Caco-2 (cell line): Measurements from ENCODE around the gene CEP95. TPM values are rescaled to one million over a fixed set of nuclear protein-coding genes. Genes with fewer than 3 reads are reported as not detected.

ENCODE experiments used
- BruUV-seq: library from RNA; stranded (reverse); fragments of 400-500 nt; replicated peaks from 2 replicates; lab custom pipeline; 2021; lab: Mats Ljungman, UMichigan
- CTCF ChIA-PET: fragments of 300-600 bp; sonication (Branson Sonifier 250); formaldehyde crosslinking; loops from one replicate; lab custom pipeline; 2022; ENCODE audit warnings: antibody characterized with exemption; lab: Charles Lee
- POLR2A ChIA-PET: fragments of 300-600 bp; sonication (Branson Sonifier 250); formaldehyde crosslinking; loops from one replicate; lab custom pipeline; 2022; ENCODE audit warnings: antibody characterized with exemption; lab: Charles Lee
- DNase-seq, 2 experiments: peaks; one replicate each; pipeline versions ENCODE4 v3.0.0 to v3.0.0-alpha.2; 2020 to 2022
- H3K27me3 ChIP-seq: replicated peaks from 2 replicates; pipeline ENCODE4 v1.6.0; 2011; ENCODE audit warnings: low read length; ENCODE audit not compliant: control insufficient read depth, insufficient read depth
- H3K36me3 ChIP-seq: 2 replicates; pipeline ENCODE4 v1.5.1; 2011; ENCODE audit warnings: low read length; ENCODE audit not compliant: control insufficient read depth, insufficient read depth
- H3K4me1 ChIP-seq: fragments of 250-450 bp; sonication (Bioruptor Pico); 2 replicates; pipeline ENCODE4 v1.5.1; 2020; ENCODE audit warnings: mild to moderate bottlenecking
- H3K4me3 ChIP-seq: 2 replicates; pipeline ENCODE4 v1.5.1; 2011; ENCODE audit warnings: low read depth, mild to moderate bottlenecking, control low read depth, low read length
- H3K9me3 ChIP-seq: fragments of 250-450 bp; sonication (Bioruptor Pico); 2 replicates; pipeline ENCODE4 v1.5.1; 2020; ENCODE audit warnings: mild to moderate bottlenecking, moderate library complexity
- H3K27ac Mint-ChIP-seq: one replicate; pipeline ENCODE4 v1.8.0; 2022; ENCODE audit warnings: mixed read lengths; ENCODE audit not compliant: unreplicated experiment
- H3K27me3 Mint-ChIP-seq: one replicate; pipeline ENCODE4 v1.8.0; 2022; ENCODE audit warnings: mixed read lengths; ENCODE audit not compliant: insufficient read depth, unreplicated experiment
- H3K36me3 Mint-ChIP-seq: one replicate; pipeline ENCODE4 v1.8.0; 2022; ENCODE audit warnings: mild to moderate bottlenecking, mixed read lengths; ENCODE audit not compliant: insufficient read depth, unreplicated experiment
- H3K4me1 Mint-ChIP-seq: one replicate; pipeline ENCODE4 v1.8.0; 2022; ENCODE audit warnings: low read depth, mixed read lengths; ENCODE audit not compliant: unreplicated experiment
- H3K4me3 Mint-ChIP-seq: one replicate; pipeline ENCODE4 v1.8.0; 2022; ENCODE audit warnings: mild to moderate bottlenecking, moderate library complexity, mixed read lengths; ENCODE audit not compliant: unreplicated experiment
- H3K9me3 Mint-ChIP-seq: one replicate; pipeline ENCODE4 v1.8.0; 2022; ENCODE audit warnings: mixed read lengths; ENCODE audit not compliant: unreplicated experiment
- intact Hi-C: fragments of 100-400 bp; cut with micrococcal nuclease; formaldehyde crosslinking; loops from one replicate; pipeline ENCODE4 v1.10.0; 2022; ENCODE audit not compliant: unreplicated experiment
- total RNA-seq: library from RNA; stranded (reverse); gene quantifications from 2 replicates; pipeline ENCODE4 v1.2.3, GENCODE V29; 2022
- TF ChIP-seq, protein P1 (sequence below), 2 experiments: fragments of 200-600 bp in 1 of 2; IDR thresholded peaks; 1 replicate in 1 of 2; 2 replicates in 1 of 2; pipeline versions ENCODE4 v1.5.1 to v1.8.0; 2011 to 2022; ENCODE audit warnings: antibody characterized with exemption in 1 of 2, control low read depth in 1 of 2, inconsistent platforms in 1 of 2, low read depth in 1 of 2, low read length in 1 of 2, mild to moderate bottlenecking in 1 of 2, moderate library complexity in 1 of 2; ENCODE audit not compliant: insufficient read depth in 1 of 2, severe bottlenecking in 1 of 2, unreplicated experiment in 1 of 2

CEP95 gene
- total RNA-seq, 1 experiment from 2014 or later, result 63.6 TPM

DNA sequence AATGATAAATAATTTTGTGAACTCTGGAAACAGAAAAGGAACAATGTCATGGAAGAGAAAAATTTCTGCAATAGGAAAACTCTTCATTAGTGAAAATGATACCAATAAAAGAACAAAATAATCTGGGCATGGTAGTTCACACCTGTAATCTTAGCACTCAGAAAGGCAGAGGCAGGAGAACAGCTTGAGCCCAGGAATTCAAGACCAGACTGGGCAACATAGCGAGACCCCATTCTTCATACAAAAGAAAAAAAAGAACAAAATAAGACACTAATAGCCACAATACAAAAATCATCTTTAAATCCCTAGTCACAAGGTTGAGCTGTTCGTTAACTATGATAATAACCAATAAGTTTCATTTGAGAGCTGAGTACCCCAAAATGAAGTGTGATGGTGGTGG, 18.5 kb upstream of the CEP95 start:
- H3K36me3 ChIP-seq, result peaks cover 2% of the 10 kb centered on the region; the same call in 1 of the 2 replicates
- Mint-ChIP-seq H3K27me3 (no peaks in the 10 kb centered on the region), H3K4me3 (no peak overlapping the region), H3K36me3 (peaks cover 55% of the 10 kb centered on the region), H3K9me3 (no peaks in the 10 kb centered on the region), H3K27ac (no peak overlapping the region), H3K4me1 (no peaks in the 10 kb centered on the region)
- no peaks in the 10 kb centered on the region for H3K27me3 ChIP-seq
- TF ChIP-seq, protein P1, sequence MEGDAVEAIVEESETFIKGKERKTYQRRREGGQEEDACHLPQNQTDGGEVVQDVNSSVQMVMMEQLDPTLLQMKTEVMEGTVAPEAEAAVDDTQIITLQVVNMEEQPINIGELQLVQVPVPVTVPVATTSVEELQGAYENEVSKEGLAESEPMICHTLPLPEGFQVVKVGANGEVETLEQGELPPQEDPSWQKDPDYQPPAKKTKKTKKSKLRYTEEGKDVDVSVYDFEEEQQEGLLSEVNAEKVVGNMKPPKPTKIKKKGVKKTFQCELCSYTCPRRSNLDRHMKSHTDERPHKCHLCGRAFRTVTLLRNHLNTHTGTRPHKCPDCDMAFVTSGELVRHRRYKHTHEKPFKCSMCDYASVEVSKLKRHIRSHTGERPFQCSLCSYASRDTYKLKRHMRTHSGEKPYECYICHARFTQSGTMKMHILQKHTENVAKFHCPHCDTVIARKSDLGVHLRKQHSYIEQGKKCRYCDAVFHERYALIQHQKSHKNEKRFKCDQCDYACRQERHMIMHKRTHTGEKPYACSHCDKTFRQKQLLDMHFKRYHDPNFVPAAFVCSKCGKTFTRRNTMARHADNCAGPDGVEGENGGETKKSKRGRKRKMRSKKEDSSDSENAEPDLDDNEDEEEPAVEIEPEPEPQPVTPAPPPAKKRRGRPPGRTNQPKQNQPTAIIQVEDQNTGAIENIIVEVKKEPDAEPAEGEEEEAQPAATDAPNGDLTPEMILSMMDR (IDR thresholded peaks at IDR 0.05; ENCODE audit: insufficient read depth in 1 of 2, low read depth in 1 of 2, low read length in 1 of 2, severe bottlenecking in 1 of 2, unreplicated experiment in 1 of 2), result no peak
- DNase-seq, result no peak
- ChIA-PET CTCF (no interaction called here), POLR2A (no interaction called here)
- no peaks in the 10 kb centered on the region for H3K4me1 ChIP-seq
- no peak overlapping the region for H3K4me3 ChIP-seq
- intact Hi-C loops, result no loop called here
- H3K9me3 ChIP-seq, result no peaks in the 10 kb centered on the region
- no TSS peak for BruUV-seq

GRCh38 chr17:64491034-64491860, 15.5 kb upstream of the CEP95 start:
- Histone ChIP-seq H3K9me3 (no peaks in the 10 kb centered on the region), H3K4me3 (no peak overlapping the region), H3K4me1 (no peaks in the 10 kb centered on the region), H3K36me3 (peaks cover 2% of the 10 kb centered on the region; the same call in 1 of the 2 replicates), H3K27me3 (no peaks in the 10 kb centered on the region)
- Mint-ChIP-seq H3K4me3 (no peak overlapping the region), H3K27me3 (no peaks in the 10 kb centered on the region), H3K27ac (no peak overlapping the region), H3K4me1 (peaks cover 11% of the 10 kb centered on the region), H3K36me3 (peaks cover 59% of the 10 kb centered on the region), H3K9me3 (no peaks in the 10 kb centered on the region)
- ChIA-PET POLR2A (no interaction called here), CTCF (interaction anchor here (0.6 to 2.5 kb wide), 4 partner anchors 9 to 72 kb away, joined by 3 to 29 read pairs (median 4); no protein-coding TSS in a partner anchor)
- no TSS peak for BruUV-seq
- TF ChIP-seq, protein P1 (IDR thresholded peaks at IDR 0.05; ENCODE audit: insufficient read depth in 1 of 2, low read depth in 1 of 2, low read length in 1 of 2, severe bottlenecking in 1 of 2, unreplicated experiment in 1 of 2), result peak; percentile 41 to 59
- intact Hi-C loops, result loop anchor here (1.0 kb wide), 1 partner anchor 71 kb away; no protein-coding TSS in a partner anchor
- DNase-seq, result peak in 1 of 2 experiments; percentile 51

DNA sequence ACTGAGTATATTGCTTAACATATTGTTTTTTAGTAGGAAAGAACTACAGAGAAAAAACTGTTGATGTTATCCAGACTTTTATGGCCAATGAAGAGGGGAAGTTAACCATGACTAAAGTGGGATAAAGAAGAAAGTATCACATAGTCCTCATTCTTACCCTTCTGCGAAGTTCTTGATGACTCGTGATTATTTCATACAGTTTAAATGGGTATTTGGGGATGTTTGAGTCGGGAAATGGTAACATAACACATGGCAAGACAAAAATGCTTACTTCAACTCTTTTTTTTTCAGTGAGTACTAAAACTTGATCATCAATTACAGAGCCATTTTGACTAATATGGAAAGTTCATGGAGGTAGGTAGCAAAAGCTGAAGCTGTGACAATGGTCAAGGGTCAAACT, 14.8 kb upstream of the CEP95 start:
- no peaks in the 10 kb centered on the region for H3K4me1 ChIP-seq
- TF ChIP-seq, protein P1 (IDR thresholded peaks at IDR 0.05; ENCODE audit: insufficient read depth in 1 of 2, low read depth in 1 of 2, low read length in 1 of 2, severe bottlenecking in 1 of 2, unreplicated experiment in 1 of 2), result no peak
- H3K4me1 Mint-ChIP-seq, result peaks cover 11% of the 10 kb centered on the region
- DNase-seq, result no peak
- CTCF ChIA-PET, result interaction anchor here (0.5 to 2.5 kb wide), 3 partner anchors 70 to 135 kb away, joined by 4 to 29 read pairs (median 6); no protein-coding TSS in a partner anchor
- no peaks in the 10 kb centered on the region for H3K27me3 ChIP-seq
- H3K9me3 ChIP-seq, result no peaks in the 10 kb centered on the region
- H3K27me3 Mint-ChIP-seq, result no peaks in the 10 kb centered on the region
- no peaks in the 10 kb centered on the region for H3K9me3 Mint-ChIP-seq
- intact Hi-C loops, result loop anchor here (1.0 kb wide), 1 partner anchor 72 kb away; no protein-coding TSS in a partner anchor
- POLR2A ChIA-PET, result no interaction called here
- H3K36me3 Mint-ChIP-seq, result peaks cover 66% of the 10 kb centered on the region
- H3K36me3 ChIP-seq, result peaks cover 2% of the 10 kb centered on the region; the same call in 1 of the 2 replicates
- no peak overlapping the region for H3K4me3 Mint-ChIP-seq
- no TSS peak for BruUV-seq
- H3K27ac Mint-ChIP-seq, result no peak overlapping the region
- H3K4me3 ChIP-seq, result no peak overlapping the region
